GM21390 (cell line): Measurements from ENCODE around the gene CADPS2.
"Not testable (repeated sequence)": the region's sequence is repeated elsewhere in the genome, so short reads cannot be mapped to it uniquely, and the experiment has no call there.

ENCODE experiments used
- ATAC-seq: cut with Tn5 transposase; IDR thresholded peaks from one replicate; pipeline ENCODE4 v1.9.1; 2021; ENCODE audit not compliant: unreplicated experiment

CADPS2 gene

DNA sequence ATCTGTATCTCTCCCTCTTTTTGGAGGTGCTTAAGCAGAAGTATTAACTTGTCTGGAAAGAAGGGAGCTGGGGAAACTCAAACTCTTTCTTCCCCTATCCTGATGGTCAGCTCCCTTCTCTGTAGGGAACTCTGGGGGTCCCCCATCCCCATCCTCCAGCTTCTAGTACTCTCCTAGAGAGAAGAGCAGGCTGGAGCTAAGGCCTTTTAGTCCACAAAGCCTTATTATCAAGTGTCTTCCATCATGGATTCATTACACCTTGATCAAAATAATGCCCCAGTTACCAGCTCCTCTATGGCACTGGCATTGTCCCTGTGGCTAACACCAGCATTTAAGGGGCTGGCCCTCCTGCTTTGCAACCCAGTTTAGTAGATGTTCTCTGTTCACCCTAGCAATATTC lies 35.7 kb downstream of the CADPS2 start:
- ATAC-seq, result no peak

DNA sequence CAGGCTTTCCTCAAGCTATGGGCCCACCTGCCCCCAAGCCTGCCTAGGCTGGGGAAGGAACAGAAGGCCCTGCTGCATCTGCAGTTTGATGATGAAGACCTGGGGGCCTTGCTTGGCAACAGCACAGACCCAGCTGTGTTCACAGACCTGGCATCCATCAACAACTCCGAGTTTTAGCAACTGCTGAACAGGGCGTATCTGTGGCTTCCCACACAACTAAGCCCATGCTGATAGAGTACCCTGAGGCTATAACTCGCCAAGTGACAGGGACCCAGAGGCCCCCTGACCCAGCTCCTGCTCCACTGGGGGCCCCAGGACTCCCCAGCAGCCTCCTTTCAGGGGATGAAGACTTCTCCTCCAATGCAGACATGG lies 36.3 kb downstream of the CADPS2 start:
- ATAC-seq, result no peak

GRCh38 chr7:122849322-122849956 lies 36.8 kb downstream of the CADPS2 start:
- no peak for ATAC-seq

DNA sequence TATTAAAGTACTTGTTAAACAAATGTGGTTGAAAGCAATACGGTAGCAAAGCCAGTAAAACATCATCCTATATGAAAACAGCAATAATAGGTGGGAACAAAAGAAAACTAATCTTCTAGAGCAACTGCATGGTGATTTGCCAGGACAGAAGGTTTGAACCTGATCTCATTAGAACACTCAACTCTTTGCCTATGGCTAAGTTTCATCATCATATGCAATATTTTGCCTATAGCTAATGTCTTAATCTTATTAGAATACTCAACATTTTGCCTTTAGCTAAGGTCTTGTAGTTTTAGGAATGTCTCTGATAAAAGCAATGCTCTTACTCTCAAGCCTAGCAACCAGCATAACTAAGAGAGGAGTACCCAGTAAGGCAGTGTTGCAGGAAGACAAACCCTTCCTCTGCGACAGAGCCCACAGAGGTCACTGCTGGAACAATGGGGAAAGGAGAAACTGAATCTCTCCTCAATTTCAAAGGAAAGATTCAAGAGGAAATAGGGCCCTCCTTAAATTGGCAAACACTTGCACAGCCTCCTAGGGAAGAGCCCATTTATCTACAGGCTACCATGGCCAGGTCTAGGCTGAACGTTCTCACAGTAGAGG lies 38.3 kb downstream of the CADPS2 start:
- ATAC-seq, result no peak

GRCh38 chr7:122846591-122846990 lies 39.7 kb downstream of the CADPS2 start:
- no peak for ATAC-seq

GRCh38 chr7:122845286-122845685 lies 41.0 kb downstream of the CADPS2 start:
- ATAC-seq, result no peak

DNA sequence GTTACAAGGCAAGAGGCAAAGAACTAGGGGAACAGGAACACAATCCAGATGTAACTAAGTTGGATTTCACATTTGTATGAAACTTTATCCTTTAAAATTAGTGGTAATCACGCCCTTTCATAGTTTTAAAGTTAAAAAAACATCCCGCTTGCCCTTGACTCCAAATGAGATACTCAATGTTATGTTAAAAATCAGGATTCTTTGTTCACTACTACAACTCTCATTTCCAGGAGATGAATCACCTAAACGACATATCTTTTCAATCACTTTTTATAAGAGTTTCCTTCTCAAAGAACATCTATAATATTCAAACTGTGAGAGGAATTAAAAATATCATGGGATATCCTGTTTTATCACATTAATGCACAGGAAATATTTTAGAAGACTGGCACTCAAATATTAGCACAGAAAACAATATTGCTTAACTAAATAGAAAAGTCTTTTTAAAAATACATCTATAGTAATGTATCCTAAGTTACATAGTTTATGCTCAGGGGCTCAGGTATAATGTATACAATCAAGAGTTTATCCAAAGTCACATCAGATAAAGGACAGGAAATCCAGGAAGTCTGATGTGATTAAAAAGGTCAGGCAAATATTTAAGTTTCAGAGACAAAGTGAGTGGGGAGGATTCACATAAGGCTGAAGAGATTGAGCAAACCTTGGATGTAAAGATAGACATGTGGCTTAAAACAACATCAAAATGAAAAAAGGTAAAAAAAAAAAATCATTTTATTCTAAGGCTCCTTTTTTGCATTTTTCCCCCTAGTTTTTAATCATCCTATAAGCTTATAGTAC lies 41.9 kb downstream of the CADPS2 start:
- ATAC-seq, result no peak

GRCh38 chr7:122842971-122843370 lies 43.3 kb downstream of the CADPS2 start:
- no peak for ATAC-seq

DNA sequence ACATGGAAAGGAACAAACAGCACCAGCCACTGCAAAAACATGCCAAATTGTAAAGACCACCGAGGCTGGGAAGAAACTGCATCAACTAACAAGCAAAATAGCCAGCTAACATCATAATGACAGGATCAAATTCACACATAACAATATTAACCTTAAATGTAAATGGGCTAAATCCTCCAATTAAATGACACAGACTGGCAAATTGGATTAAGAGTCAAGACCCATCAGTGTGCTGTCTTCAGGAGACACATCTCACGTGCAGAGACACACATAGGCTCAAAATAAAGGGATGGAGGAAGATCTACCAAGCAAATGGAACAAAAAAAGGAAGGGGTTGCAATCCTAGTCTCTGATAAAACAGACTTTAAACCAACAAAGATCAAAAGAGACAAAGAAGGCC lies 50.0 kb downstream of the CADPS2 start:
- ATAC-seq, result not testable (repeated sequence)

DNA sequence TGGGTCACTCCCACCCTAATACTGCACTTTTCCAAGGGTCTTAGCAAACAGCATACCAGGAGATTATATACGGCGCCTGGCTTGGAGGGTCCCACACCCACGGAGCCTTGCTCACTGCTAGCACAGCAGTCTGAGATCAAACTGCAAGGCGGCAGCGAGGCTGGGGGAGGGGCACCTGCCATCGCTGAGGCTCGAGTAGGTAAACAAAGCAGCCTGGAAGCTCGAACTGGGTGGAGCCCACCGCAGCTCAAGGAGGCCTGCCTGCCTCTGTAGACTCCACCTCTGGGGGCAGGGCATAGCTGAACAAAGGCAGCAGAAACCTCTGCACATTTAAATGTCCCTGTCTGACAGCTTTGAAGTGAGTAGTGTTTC lies 51.7 kb downstream of the CADPS2 start:
- not testable (repeated sequence) for ATAC-seq

DNA sequence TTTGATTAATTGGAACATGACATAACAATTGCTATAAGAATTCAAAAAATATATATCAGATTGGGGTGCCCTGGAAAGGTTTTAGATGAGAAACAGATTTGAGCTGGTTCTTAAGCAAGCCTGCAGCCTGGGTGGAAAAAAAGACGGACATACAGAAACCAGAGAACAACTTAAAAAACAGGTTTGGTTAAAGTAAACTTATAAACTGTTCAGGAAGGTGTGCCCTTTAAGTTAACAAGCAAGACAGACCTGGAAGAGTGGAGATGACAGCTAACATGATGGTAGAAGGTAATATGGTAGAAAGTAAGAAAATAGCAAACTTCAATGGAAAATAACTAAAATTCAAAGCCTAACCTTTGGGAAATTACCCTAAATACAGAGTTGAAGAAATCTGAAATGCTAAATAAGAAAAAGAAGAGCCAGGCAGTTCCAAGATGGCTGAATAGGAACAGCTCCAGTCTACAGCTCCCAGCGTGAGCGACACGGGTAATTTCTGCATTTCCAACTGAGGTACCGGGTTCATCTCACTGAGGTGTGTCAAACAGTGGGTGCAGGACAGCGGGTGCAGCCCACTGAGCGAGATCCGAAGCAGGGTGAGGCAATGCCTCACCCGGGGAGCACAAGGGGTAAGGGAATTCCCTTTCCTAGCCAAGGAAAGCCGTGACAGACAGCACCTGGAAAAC lies 52.2 kb downstream of the CADPS2 start:
- no peak for ATAC-seq

- no peak for ATAC-seq
These were observed 54.8 kb downstream of the CADPS2 start for GRCh38 chr7:122831436-122831835.

DNA sequence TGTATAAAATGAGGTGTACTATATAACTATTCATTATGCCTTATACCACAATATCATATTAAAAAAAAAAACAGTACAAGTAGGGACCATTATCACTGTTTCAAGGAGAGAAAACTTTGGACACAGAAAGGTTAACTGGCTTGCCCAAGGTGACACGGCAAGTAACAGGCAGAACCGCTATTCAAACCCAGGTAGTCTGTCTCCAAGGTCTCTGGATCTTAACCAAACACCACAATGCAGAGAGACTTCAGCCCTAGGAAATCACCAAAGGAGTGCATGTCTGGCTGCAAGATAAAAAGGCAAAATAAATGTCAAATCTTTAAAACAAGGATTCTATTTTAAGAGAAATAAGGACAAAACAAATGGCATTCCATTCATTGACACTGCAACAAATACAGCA lies 56.3 kb downstream of the CADPS2 start:
- no peak for ATAC-seq

GRCh38 chr7:122827763-122828162 lies 58.5 kb downstream of the CADPS2 start:
- ATAC-seq, result no peak

DNA sequence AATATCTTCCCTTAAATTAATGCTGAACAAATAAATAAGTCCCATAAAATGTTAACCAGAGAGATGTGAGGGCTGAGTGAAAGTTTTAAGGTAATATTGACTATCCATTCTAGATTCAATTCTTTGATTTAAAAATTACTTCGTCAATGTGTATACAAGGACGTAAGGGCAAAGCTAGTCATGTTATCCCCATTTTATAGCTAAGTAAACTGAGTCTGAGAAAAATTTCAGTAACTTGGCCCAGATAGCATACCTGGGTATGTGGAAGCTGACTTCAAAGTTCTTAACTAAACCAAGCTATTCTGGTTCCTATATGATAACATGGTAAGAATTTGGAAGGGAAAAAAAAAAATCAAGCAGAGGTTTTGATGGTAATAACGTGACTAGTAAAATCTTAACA lies 72.4 kb downstream of the CADPS2 start:
- ATAC-seq, result no peak

GRCh38 chr7:122803851-122804250 lies 82.4 kb downstream of the CADPS2 start:
- ATAC-seq, result no peak

- ATAC-seq, result peak; percentile 42
These were observed 82.9 kb downstream of the CADPS2 start for GRCh38 chr7:122803323-122803722.

DNA sequence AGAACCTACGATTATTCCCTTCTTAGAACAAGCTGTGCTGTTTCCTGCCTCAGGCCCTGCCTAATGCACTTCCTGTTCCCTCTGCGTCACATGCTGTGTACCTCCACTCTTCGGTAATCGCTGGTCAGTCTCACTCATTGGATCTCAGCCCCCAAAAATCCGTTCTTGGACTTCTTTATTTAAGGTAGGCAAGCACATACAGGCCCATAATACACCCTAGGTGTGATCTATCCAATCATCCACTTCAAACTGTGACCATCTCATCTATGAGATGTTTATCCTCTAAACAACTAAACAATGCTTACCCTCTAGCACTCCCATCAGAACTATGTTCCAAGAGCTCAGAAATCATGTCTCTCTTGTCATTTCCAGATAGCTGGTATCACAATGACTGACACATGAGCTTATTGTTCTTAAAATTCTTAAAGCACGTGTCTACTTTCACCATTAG lies 83.9 kb downstream of the CADPS2 start:
- no peak for ATAC-seq

GRCh38 chr7:122791959-122792545 lies 94.2 kb downstream of the CADPS2 start:
- no peak for ATAC-seq

DNA sequence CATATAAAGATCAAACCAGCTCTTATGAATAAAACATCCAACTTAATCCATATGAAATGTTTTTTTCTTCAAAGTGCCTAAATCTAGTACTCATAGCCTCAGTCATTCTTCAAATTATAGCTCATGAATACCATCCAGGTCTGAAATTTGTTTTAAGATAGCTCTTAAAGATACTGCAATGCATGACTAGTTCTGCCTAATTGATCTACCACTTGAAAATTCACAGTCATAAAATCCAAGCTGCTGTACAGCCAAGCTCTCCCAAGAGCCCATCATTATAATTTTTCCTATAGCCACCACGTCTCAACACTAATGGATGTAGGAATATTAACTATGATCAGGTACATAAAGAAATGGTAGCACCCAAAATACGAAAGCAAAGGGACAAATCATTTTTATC lies 95.7 kb downstream of the CADPS2 start:
- no peak for ATAC-seq

DNA sequence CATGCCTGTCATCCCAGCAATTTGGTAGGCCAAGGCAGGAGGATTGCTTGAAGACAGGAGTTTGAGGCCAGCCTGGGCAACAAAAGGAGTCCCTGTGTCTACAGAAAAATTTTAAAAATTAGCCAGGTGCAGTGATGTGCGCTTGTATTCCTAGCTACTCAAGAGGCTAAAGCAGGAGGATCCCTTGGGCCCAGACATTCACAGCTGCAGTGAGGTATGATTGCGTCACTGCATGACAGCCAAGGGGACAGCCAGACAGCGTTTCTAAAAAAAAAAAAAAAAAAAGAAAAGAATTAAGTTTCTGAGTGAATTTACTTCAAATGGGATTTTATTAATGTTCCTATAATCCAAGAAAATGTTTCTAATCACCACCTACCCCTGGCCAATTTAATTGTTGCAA lies 96.1 kb downstream of the CADPS2 start:
- no peak for ATAC-seq
